ENCODE results near the gene ZNF362.

The ZNF362 gene

DNA sequence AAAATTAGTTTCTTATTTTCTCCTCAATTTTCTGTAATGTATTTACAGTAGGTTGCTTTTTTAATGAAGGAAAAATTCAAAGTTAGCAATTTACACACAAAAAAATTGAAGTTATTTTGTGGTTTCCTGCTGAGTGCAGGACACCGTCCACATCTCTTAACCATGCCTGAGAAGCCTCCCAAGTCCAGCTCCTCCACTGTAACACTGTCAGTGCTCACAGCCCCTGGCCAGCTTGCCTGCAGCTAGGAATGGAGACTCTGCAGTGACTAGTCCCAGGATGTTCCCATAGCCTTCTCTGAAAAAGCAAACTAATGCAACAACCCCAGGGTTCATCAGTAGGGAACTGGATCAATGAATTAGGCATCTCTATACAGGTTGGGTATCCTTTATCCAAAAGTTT lies 61.1 kb downstream of the ZNF362 start:
- Histone ChIP-seq H3K27ac (ENCODE audit: extremely low read depth, low read depth, low read length) (no peak overlapping the region), H3K36me3 (ENCODE audit: control insufficient read depth in 2 of 2, insufficient read depth in 1 of 2, low read length in 2 of 2) (peaks cover 0 to 9% of the 10 kb centered on the region in 2 experiments; a peak in 1 of 3 replicates), H3K9me3 (ENCODE audit: control insufficient read depth, insufficient read depth, low read depth, low read length) (no peaks in the 10 kb centered on the region), H3K4me3 (ENCODE audit: low read depth, low read length) (no peak overlapping the region), H3K4me1 (ENCODE audit: control insufficient read depth, insufficient read depth, low read length) (no peaks in the 10 kb centered on the region)
- TF ChIP-seq ZNF350 (tag by site-specific recombination; IDR thresholded peaks at IDR 0.05) = no peak
- no peak for TF ChIP-seq HOXC10 (CRISPR knock-in tag; IDR thresholded peaks at IDR 0.05)
- no peak for TF ChIP-seq ZNF658 (tag by site-specific recombination; IDR thresholded peaks at IDR 0.05)
- no peak for TF ChIP-seq ZNF311 (tag by site-specific recombination; IDR thresholded peaks at IDR 0.05; ENCODE audit: borderline replicate concordance)
- no peak for TF ChIP-seq ZNF843 (tag by site-specific recombination; IDR thresholded peaks at IDR 0.05)
- TF ChIP-seq ZNF112 (tag by site-specific recombination; IDR thresholded peaks at IDR 0.05) = no peak
- no peak for TF ChIP-seq GLIS1 (tag by site-specific recombination; IDR thresholded peaks at IDR 0.05)
- no peak for TF ChIP-seq ZNF654 (tag by site-specific recombination; IDR thresholded peaks at IDR 0.05; ENCODE audit: low read depth)
- TF ChIP-seq ZNF157 (tag by site-specific recombination; IDR thresholded peaks at IDR 0.05) = no peak
- no peak for TF ChIP-seq WT1 (tag by site-specific recombination; IDR thresholded peaks at IDR 0.05)
- TF ChIP-seq ZNF24 (tag by site-specific recombination; IDR thresholded peaks at IDR 0.05) = no peak
- TF ChIP-seq, protein P1, sequence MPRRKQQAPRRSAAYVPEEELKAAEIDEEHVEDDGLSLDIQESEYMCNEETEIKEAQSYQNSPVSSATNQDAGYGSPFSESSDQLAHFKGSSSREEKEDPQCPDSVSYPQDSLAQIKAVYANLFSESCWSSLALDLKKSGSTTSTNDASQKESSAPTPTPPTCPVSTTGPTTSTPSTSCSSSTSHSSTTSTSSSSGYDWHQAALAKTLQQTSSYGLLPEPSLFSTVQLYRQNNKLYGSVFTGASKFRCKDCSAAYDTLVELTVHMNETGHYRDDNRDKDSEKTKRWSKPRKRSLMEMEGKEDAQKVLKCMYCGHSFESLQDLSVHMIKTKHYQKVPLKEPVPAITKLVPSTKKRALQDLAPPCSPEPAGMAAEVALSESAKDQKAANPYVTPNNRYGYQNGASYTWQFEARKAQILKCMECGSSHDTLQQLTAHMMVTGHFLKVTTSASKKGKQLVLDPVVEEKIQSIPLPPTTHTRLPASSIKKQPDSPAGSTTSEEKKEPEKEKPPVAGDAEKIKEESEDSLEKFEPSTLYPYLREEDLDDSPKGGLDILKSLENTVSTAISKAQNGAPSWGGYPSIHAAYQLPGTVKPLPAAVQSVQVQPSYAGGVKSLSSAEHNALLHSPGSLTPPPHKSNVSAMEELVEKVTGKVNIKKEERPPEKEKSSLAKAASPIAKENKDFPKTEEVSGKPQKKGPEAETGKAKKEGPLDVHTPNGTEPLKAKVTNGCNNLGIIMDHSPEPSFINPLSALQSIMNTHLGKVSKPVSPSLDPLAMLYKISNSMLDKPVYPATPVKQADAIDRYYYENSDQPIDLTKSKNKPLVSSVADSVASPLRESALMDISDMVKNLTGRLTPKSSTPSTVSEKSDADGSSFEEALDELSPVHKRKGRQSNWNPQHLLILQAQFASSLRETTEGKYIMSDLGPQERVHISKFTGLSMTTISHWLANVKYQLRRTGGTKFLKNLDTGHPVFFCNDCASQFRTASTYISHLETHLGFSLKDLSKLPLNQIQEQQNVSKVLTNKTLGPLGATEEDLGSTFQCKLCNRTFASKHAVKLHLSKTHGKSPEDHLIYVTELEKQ (tag by site-specific recombination; IDR thresholded peaks at IDR 0.05; ENCODE audit: borderline replicate concordance) = no peak
- ChIA-PET POLR2A (no interaction called here), CTCF (interaction anchor here (0.7 to 0.8 kb wide), 2 partner anchors 154 to 188 kb away, joined by 3 read pairs; no protein-coding TSS in a partner anchor)

DNA sequence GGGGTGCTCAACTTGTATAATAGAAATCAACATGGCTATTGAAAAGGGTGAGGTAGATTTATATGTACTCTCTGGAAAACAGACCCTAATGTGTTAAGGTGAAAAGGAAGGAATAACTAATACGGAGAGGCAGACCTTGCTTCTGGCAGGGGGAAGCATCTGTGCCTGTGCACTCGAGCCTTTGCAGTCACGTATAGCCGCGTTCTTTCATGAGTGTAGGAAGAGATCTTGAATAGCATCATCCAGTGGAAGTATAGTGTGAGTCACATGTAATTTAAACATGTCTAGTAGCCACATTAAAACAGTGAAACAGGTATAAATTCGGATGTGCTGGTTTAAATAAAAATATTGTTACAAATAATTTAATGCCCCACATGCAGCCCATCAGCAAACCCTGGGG lies 61.7 kb downstream of the ZNF362 start:
- H3K27ac ChIP-seq (ENCODE audit: extremely low read depth, low read depth, low read length) = no peak overlapping the region
- ChIA-PET POLR2A (no interaction called here), CTCF (no interaction called here)
- H3K4me3 ChIP-seq (ENCODE audit: low read depth, low read length) = no peak overlapping the region
- no peaks in the 10 kb centered on the region for H3K9me3 ChIP-seq (ENCODE audit: control insufficient read depth, insufficient read depth, low read depth, low read length)
- no peaks in the 10 kb centered on the region for H3K4me1 ChIP-seq (ENCODE audit: control insufficient read depth, insufficient read depth, low read length)
- peaks cover 0 to 14% of the 10 kb centered on the region in 2 experiments; a peak in 1 of 3 replicates for H3K36me3 ChIP-seq (ENCODE audit: control insufficient read depth in 2 of 2, insufficient read depth in 1 of 2, low read length in 2 of 2)
- TF ChIP-seq REPIN1 (tag by site-specific recombination; IDR thresholded peaks at IDR 0.05; ENCODE audit: low read depth) (no peak), ZNF768 (tag by site-specific recombination; IDR thresholded peaks at IDR 0.05) (no peak), ZNF121 (tag by site-specific recombination; IDR thresholded peaks at IDR 0.05) (no peak), ZNF335 (tag by site-specific recombination; conservative IDR thresholded peaks at IDR 0.05) (no peak), ZNF266 (tag by site-specific recombination; IDR thresholded peaks at IDR 0.05; ENCODE audit: low read depth) (no peak), MZF1 (tag by site-specific recombination; IDR thresholded peaks at IDR 0.05; ENCODE audit: borderline replicate concordance) (no peak), HOXC10 (CRISPR knock-in tag; IDR thresholded peaks at IDR 0.05) (no peak), HOXD13 (CRISPR knock-in tag; IDR thresholded peaks at IDR 0.05; ENCODE audit: borderline replicate concordance) (no peak), ZNF426 (tag by site-specific recombination; IDR thresholded peaks at IDR 0.05) (no peak), ZNF221 (tag by site-specific recombination; IDR thresholded peaks at IDR 0.05; ENCODE audit: borderline replicate concordance) (no peak)
- TF ChIP-seq, protein P2, sequence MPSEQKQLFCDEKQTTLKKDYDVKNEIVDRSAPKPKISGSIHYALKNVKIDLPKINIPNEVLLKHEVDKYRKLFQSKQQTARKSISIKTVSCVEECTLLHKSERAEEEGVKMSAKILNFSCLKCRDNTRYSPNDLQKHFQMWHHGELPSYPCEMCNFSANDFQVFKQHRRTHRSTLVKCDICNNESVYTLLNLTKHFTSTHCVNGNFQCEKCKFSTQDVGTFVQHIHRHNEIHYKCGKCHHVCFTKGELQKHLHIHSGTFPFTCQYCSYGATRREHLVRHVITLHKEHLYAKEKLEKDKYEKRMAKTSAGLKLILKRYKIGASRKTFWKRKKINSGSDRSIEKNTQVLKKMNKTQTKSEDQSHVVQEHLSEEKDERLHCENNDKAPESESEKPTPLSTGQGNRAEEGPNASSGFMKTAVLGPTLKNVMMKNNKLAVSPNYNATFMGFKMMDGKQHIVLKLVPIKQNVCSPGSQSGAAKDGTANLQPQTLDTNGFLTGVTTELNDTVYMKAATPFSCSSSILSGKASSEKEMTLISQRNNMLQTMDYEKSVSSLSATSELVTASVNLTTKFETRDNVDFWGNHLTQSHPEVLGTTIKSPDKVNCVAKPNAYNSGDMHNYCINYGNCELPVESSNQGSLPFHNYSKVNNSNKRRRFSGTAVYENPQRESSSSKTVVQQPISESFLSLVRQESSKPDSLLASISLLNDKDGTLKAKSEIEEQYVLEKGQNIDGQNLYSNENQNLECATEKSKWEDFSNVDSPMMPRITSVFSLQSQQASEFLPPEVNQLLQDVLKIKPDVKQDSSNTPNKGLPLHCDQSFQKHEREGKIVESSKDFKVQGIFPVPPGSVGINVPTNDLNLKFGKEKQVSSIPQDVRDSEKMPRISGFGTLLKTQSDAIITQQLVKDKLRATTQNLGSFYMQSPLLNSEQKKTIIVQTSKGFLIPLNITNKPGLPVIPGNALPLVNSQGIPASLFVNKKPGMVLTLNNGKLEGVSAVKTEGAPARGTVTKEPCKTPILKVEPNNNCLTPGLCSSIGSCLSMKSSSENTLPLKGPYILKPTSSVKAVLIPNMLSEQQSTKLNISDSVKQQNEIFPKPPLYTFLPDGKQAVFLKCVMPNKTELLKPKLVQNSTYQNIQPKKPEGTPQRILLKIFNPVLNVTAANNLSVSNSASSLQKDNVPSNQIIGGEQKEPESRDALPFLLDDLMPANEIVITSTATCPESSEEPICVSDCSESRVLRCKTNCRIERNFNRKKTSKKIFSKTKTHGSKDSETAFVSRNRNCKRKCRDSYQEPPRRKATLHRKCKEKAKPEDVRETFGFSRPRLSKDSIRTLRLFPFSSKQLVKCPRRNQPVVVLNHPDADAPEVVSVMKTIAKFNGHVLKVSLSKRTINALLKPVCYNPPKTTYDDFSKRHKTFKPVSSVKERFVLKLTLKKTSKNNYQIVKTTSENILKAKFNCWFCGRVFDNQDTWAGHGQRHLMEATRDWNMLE (tag by site-specific recombination; conservative IDR thresholded peaks at IDR 0.05; ENCODE audit: low read depth) = no peak
- TF ChIP-seq, protein P3, sequence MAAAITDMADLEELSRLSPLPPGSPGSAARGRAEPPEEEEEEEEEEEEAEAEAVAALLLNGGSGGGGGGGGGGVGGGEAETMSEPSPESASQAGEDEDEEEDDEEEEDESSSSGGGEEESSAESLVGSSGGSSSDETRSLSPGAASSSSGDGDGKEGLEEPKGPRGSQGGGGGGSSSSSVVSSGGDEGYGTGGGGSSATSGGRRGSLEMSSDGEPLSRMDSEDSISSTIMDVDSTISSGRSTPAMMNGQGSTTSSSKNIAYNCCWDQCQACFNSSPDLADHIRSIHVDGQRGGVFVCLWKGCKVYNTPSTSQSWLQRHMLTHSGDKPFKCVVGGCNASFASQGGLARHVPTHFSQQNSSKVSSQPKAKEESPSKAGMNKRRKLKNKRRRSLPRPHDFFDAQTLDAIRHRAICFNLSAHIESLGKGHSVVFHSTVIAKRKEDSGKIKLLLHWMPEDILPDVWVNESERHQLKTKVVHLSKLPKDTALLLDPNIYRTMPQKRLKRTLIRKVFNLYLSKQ (tag by site-specific recombination; IDR thresholded peaks at IDR 0.05; ENCODE audit: borderline replicate concordance) = no peak
- TF ChIP-seq, protein P4, sequence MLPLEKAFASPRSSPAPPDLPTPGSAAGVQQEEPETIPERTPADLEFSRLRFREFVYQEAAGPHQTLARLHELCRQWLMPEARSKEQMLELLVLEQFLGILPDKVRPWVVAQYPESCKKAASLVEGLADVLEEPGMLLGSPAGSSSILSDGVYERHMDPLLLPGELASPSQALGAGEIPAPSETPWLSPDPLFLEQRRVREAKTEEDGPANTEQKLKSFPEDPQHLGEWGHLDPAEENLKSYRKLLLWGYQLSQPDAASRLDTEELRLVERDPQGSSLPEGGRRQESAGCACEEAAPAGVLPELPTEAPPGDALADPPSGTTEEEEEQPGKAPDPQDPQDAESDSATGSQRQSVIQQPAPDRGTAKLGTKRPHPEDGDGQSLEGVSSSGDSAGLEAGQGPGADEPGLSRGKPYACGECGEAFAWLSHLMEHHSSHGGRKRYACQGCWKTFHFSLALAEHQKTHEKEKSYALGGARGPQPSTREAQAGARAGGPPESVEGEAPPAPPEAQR (tag by site-specific recombination; IDR thresholded peaks at IDR 0.05) = no peak

Measured in HEK293 (cell line).